ENCODE data around the gene S100A4. TPM values are rescaled to one million over a fixed set of nuclear protein-coding genes. Genes with fewer than 3 reads are reported as not detected.
A peak's percentile ranks its signal among the peaks of the same experiment; 100 is the strongest.
"Not testable (repeated sequence)": the region's sequence is repeated elsewhere in the genome, so short reads cannot be mapped to it uniquely, and the experiment has no call there.

Gene S100A4
- total RNA-seq, 1 experiment from 2014 or later = 836 TPM

- DNase-seq (ENCODE audit: low read depth) = peak; percentile 64
These were observed 22.2 kb upstream of the S100A4 start for GRCh38 chr1:153567621-153568366.

GRCh38 chr1:153566414-153567371 is 21.1 kb upstream of the S100A4 start:
- DNase-seq (ENCODE audit: low read depth) = peak; percentile 99

- DNase-seq (ENCODE audit: low read depth) = peak; percentile 94
These were observed 20.1 kb upstream of the S100A4 start, which contains the start of gene S100A2 for GRCh38 chr1:153565529-153566374. TSS of gene S100A2 (minus strand) at chr1:153565844. CDS start at chr1:153563877, 1,967 bp downstream.

GRCh38 chr1:153563991-153564390 is 18.4 kb upstream of the S100A4 start:
- no peak for DNase-seq (ENCODE audit: low read depth)

GRCh38 chr1:153563483-153563901 is 17.9 kb upstream of the S100A4 start:
- DNase-seq (ENCODE audit: low read depth) = no peak

- DNase-seq (ENCODE audit: low read depth) = not testable (repeated sequence)
These were observed 16.4 kb upstream of the S100A4 start for GRCh38 chr1:153562021-153562420.

GRCh38 chr1:153561466-153561985 is 15.9 kb upstream of the S100A4 start:
- DNase-seq (ENCODE audit: low read depth) = no peak

- DNase-seq (ENCODE audit: low read depth) = no peak
These were observed 15.3 kb upstream of the S100A4 start for GRCh38 chr1:153560771-153561465.

GRCh38 chr1:153560241-153560640 is 14.6 kb upstream of the S100A4 start:
- no peak for DNase-seq (ENCODE audit: low read depth)

GRCh38 chr1:153557877-153558276 is 12.3 kb upstream of the S100A4 start:
- DNase-seq (ENCODE audit: low read depth) = no peak

- DNase-seq (ENCODE audit: low read depth) = no peak
These were observed 10.7 kb upstream of the S100A4 start for GRCh38 chr1:153556348-153556747.

- no peak for DNase-seq (ENCODE audit: low read depth)
These were observed 8.4 kb upstream of the S100A4 start for GRCh38 chr1:153553830-153554541.

GRCh38 chr1:153553096-153553495 is 7.5 kb upstream of the S100A4 start:
- DNase-seq (ENCODE audit: low read depth) = no peak

GRCh38 chr1:153552335-153552734 is 6.7 kb upstream of the S100A4 start:
- no peak for DNase-seq (ENCODE audit: low read depth)

- no peak for DNase-seq (ENCODE audit: low read depth)
These were observed 5.4 kb upstream of the S100A4 start for GRCh38 chr1:153550827-153551500.

GRCh38 chr1:153550398-153550758 is 4.8 kb upstream of the S100A4 start:
- DNase-seq (ENCODE audit: low read depth) = no peak

- DNase-seq (ENCODE audit: low read depth) = no peak
These were observed 4.3 kb upstream of the S100A4 start for GRCh38 chr1:153549741-153550397.

- DNase-seq (ENCODE audit: low read depth) = peak; percentile 92
These were observed 3.4 kb upstream of the S100A4 start, which contains the start of gene S100A3 for GRCh38 chr1:153548722-153549688. TSS of gene S100A3 (minus strand) at chr1:153549258. CDS start at chr1:153548485, 773 bp downstream.
